HUES48 (cell line): ENCODE results near the gene CNGB1.
"Not testable (repeated sequence)": the region's sequence is repeated elsewhere in the genome, so short reads cannot be mapped to it uniquely, and the experiment has no call there.

ENCODE experiments used
- H3K27ac ChIP-seq: one replicate; pipeline ENCODE4 v1.7.0; 2013; ENCODE audit warnings: low read depth, low read length, inconsistent platforms
- H3K27me3 ChIP-seq: 2 replicates; pipeline ENCODE4 v1.6.1; 2013; ENCODE audit warnings: mild to moderate bottlenecking, low read length; ENCODE audit not compliant: control insufficient read depth, insufficient read depth
- H3K36me3 ChIP-seq: 2 replicates; pipeline ENCODE4 v1.6.1; 2013; ENCODE audit warnings: low read length; ENCODE audit not compliant: control insufficient read depth, insufficient read depth
- H3K4me1 ChIP-seq: 2 replicates; pipeline ENCODE4 v1.6.1; 2013; ENCODE audit warnings: mild to moderate bottlenecking, low read length; ENCODE audit not compliant: control insufficient read depth, insufficient read depth
- H3K4me3 ChIP-seq: 2 replicates; pipeline ENCODE4 v1.5.1; 2013; ENCODE audit warnings: mild to moderate bottlenecking, low read depth, low read length
- H3K9ac ChIP-seq: 2 replicates; pipeline ENCODE4 v1.6.1; 2013; ENCODE audit warnings: mild to moderate bottlenecking, low read depth, low read length, moderate library complexity
- H3K9me3 ChIP-seq: 2 replicates; pipeline ENCODE4 v1.6.1; 2013; ENCODE audit warnings: low read length; ENCODE audit not compliant: control insufficient read depth, insufficient read depth

The CNGB1 gene

GRCh38 chr16:57867000-57867561, 103.8 kb downstream of the CNGB1 start:
- no peak overlapping the region for H3K27ac ChIP-seq
- peaks cover 20% of the 10 kb centered on the region for H3K4me1 ChIP-seq
- H3K9ac ChIP-seq, result no peak overlapping the region
- no peaks in the 10 kb centered on the region for H3K9me3 ChIP-seq
- no peaks in the 10 kb centered on the region for H3K27me3 ChIP-seq
- H3K36me3 ChIP-seq, result no peaks in the 10 kb centered on the region
- H3K4me3 ChIP-seq, result no peak overlapping the region

- Histone ChIP-seq H3K27me3 (no peaks in the 10 kb centered on the region), H3K27ac (no peak overlapping the region), H3K9me3 (no peaks in the 10 kb centered on the region), H3K9ac (no peak overlapping the region), H3K4me3 (no peak overlapping the region), H3K4me1 (peaks cover 20% of the 10 kb centered on the region), H3K36me3 (no peaks in the 10 kb centered on the region)
Measured at GRCh38 chr16:57866529-57866918, 104.4 kb downstream of the CNGB1 start.

DNA sequence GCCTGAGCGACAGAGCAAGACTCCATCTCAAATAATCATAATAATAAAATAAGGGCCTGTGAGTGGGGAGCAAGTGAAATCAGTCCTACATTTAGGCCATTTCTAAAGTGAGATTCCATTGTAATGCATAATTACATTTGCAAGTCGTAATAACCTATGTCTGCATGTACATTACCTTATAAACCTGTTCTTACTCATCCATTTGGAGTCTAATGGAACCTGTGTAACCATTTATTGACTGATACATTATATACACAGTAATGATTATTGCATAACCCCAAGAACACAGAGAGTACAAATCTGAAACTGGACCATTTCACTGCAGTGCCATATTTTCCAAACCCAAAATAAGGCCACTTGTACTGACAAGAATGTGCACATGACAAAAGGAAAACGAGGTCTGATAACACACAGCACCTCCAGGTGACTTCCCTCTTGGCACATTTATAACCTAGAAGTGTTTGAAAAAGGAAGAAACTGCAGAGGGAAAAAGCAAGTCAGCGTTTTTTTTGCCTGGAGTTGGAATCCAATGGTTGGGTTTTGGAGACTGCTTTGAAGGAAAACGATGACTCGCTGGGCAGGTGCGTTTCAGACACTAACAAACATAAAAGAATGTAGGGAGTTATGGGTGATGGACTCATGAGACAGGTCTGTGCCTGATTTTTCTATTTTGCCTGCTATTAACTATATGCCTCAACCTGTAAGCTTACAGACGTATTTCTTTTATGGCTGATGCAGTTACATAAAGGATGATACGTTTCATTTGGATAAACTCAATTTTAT, 105.0 kb downstream of the CNGB1 start:
- H3K4me1 ChIP-seq, result peaks cover 20% of the 10 kb centered on the region

DNA sequence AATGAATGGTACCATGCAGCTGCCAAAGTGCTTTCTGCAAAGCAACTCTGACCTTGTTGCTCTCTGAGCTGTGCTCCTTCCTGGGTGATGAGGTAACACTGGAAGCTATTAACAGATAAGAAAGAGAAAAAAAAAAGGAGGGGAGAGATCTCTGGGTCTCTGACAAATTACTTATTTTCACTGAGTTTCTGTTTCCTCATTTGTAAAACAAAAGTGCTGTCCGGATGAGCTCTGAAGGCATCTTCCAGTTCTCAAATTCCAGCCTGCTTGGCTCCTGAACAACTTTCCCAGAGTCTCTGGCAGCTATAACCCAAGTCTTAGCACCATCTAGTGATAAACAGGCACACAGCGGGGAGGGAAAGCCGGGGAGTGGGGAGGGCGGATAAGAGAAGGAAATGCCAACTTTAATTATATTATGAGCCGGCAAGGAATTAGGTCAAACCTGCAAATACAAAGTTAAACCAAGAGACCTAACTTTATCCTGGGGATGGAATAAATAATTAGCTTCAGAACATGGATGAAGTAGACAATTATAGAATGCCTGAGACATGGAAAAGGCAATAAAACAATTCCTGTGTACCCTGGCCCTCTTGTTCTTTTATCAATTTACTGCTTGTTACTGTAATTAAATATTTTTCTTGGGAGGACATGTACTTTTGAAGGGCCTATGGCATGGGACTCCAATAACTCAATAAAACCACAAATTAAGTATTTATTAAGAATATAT, 107.3 kb downstream of the CNGB1 start:
- H3K27me3 ChIP-seq, result no peaks in the 10 kb centered on the region
- peaks cover 25% of the 10 kb centered on the region for H3K4me1 ChIP-seq
- no peak overlapping the region for H3K4me3 ChIP-seq
- H3K9ac ChIP-seq, result no peak overlapping the region
- H3K36me3 ChIP-seq, result no peaks in the 10 kb centered on the region
- H3K9me3 ChIP-seq, result no peaks in the 10 kb centered on the region
- H3K27ac ChIP-seq, result peak overlapping the region; percentile 84

More for the DNA sequence above, 105.0 kb downstream of the CNGB1 start:
- Histone ChIP-seq H3K9ac (no peak overlapping the region), H3K4me3 (no peak overlapping the region), H3K27ac (no peak overlapping the region), H3K9me3 (no peaks in the 10 kb centered on the region), H3K36me3 (no peaks in the 10 kb centered on the region), H3K27me3 (no peaks in the 10 kb centered on the region)

GRCh38 chr16:57862698-57863433, 108.1 kb downstream of the CNGB1 start:
- H3K27ac ChIP-seq, result peak overlapping the region; percentile 84
- H3K9ac ChIP-seq, result no peak overlapping the region

DNA sequence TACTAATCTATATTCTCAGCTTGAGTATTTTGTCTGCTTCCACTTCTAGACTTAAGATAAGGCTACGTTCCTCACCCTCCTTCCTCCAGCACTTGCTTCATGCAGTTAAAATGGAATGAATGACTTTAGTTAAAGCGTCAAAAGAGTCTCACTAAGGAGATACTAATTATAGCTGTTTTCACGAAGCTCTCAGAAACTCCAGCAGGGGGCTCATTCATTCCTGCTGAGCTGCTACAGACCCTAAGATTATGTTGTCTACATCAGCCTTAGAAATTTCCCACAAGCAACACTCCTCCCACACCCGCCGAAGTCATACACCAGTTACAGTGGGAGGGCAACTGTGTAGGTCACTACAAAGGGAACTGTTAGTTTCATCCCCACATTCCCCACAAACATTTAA, 111.6 kb downstream of the CNGB1 start:
- no peaks in the 10 kb centered on the region for H3K36me3 ChIP-seq
- H3K4me3 ChIP-seq, result no peak overlapping the region
- no peaks in the 10 kb centered on the region for H3K27me3 ChIP-seq
- H3K27ac ChIP-seq, result peak overlapping the region; percentile 69
- peaks cover 20% of the 10 kb centered on the region for H3K4me1 ChIP-seq
- no peak overlapping the region for H3K9ac ChIP-seq
- H3K9me3 ChIP-seq, result no peaks in the 10 kb centered on the region

More at GRCh38 chr16:57862698-57863433, 108.1 kb downstream of the CNGB1 start:
- Histone ChIP-seq H3K36me3 (no peaks in the 10 kb centered on the region), H3K27me3 (no peaks in the 10 kb centered on the region), H3K4me1 (peaks cover 25% of the 10 kb centered on the region), H3K9me3 (no peaks in the 10 kb centered on the region), H3K4me3 (no peak overlapping the region)

GRCh38 chr16:57858635-57859034, 112.3 kb downstream of the CNGB1 start:
- Histone ChIP-seq H3K36me3 (no peaks in the 10 kb centered on the region), H3K9me3 (no peaks in the 10 kb centered on the region), H3K4me3 (no peak overlapping the region), H3K27ac (peak overlapping the region; percentile 5), H3K4me1 (peaks cover 17% of the 10 kb centered on the region), H3K9ac (no peak overlapping the region), H3K27me3 (no peaks in the 10 kb centered on the region)

DNA sequence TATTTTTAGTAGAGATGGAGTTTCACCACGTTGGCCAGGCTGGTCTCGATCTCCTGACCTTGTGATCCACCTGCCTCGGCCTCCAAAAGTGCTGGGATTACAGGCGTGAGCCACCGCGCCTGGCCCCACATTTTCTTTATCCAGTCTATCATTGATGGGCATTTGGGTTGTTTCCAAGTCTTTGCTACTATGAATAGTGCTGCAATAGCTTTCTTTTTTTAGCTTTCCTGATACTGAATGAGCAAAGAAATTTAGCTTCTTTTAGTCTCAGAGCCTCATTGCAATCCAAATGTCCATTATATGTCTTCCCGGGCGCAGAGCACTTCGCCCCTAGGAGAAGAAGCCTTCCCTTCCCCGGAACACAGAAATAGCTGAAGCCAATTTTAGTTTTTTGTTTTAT, 112.9 kb downstream of the CNGB1 start:
- not testable (repeated sequence) for H3K9ac ChIP-seq, H3K27ac ChIP-seq, H3K36me3 ChIP-seq, H3K9me3 ChIP-seq, H3K4me3 ChIP-seq, H3K27me3 ChIP-seq
- H3K4me1 ChIP-seq, result peaks cover 11% of the 10 kb centered on the region

GRCh38 chr16:57855188-57855587, 115.7 kb downstream of the CNGB1 start:
- H3K4me3 ChIP-seq, result no peak overlapping the region
- H3K27ac ChIP-seq, result no peak overlapping the region
- H3K36me3 ChIP-seq, result no peaks in the 10 kb centered on the region
- H3K9ac ChIP-seq, result no peak overlapping the region
- no peaks in the 10 kb centered on the region for H3K27me3 ChIP-seq
- H3K9me3 ChIP-seq, result no peaks in the 10 kb centered on the region
- H3K4me1 ChIP-seq, result peaks cover 5% of the 10 kb centered on the region; the same call in 1 of the 2 replicates

GRCh38 chr16:57852189-57852588, 118.7 kb downstream of the CNGB1 start:
- no peak overlapping the region for H3K4me3 ChIP-seq
- H3K4me1 ChIP-seq, result peaks cover 9% of the 10 kb centered on the region
- H3K27ac ChIP-seq, result no peak overlapping the region
- no peaks in the 10 kb centered on the region for H3K36me3 ChIP-seq
- H3K9me3 ChIP-seq, result no peaks in the 10 kb centered on the region
- no peak overlapping the region for H3K9ac ChIP-seq
- no peaks in the 10 kb centered on the region for H3K27me3 ChIP-seq
